HG02759 (cell line): ENCODE results near the gene NELL1.
A peak's percentile ranks its signal among the peaks of the same experiment; 100 is the strongest.

Experiments
- ATAC-seq: cut with Tn5 transposase; IDR thresholded peaks from one replicate; pipeline ENCODE4 v1.9.1; 2021; ENCODE audit warnings: mild to moderate bottlenecking, moderate library complexity; ENCODE audit not compliant: unreplicated experiment

NELL1 gene

GRCh38 chr11:21541187-21541751 is 871.9 kb downstream of the NELL1 start:
- no peak for ATAC-seq

GRCh38 chr11:21543901-21544300 is 874.5 kb downstream of the NELL1 start:
- no peak for ATAC-seq

GRCh38 chr11:21545699-21546098 is 876.3 kb downstream of the NELL1 start:
- ATAC-seq: no peak

- no peak for ATAC-seq
Observed at GRCh38 chr11:21546703-21547102, 877.3 kb downstream of the NELL1 start.

- no peak for ATAC-seq
Observed at GRCh38 chr11:21552911-21553310, 883.5 kb downstream of the NELL1 start.

GRCh38 chr11:21553795-21554194 is 884.4 kb downstream of the NELL1 start:
- no peak for ATAC-seq

- ATAC-seq: no peak
Observed at GRCh38 chr11:21554284-21554683, 884.9 kb downstream of the NELL1 start.

- no peak for ATAC-seq
Observed at GRCh38 chr11:21556926-21557325, 887.5 kb downstream of the NELL1 start.

- no peak for ATAC-seq
Observed at GRCh38 chr11:21560466-21560975, 891.1 kb downstream of the NELL1 start.

GRCh38 chr11:21561581-21561980 is 892.2 kb downstream of the NELL1 start:
- no peak for ATAC-seq

- peak; percentile 65 for ATAC-seq
Observed at GRCh38 chr11:21564095-21564494, 894.7 kb downstream of the NELL1 start.

GRCh38 chr11:21564833-21565682 is 895.7 kb downstream of the NELL1 start:
- ATAC-seq: no peak

GRCh38 chr11:21566521-21567117 is 897.2 kb downstream of the NELL1 start:
- no peak for ATAC-seq

- no peak for ATAC-seq
Observed at GRCh38 chr11:21567645-21568290, 898.4 kb downstream of the NELL1 start.

- no peak for ATAC-seq
Observed at GRCh38 chr11:21572210-21572609, 902.8 kb downstream of the NELL1 start.

GRCh38 chr11:21582791-21583190 is 913.4 kb downstream of the NELL1 start:
- no peak for ATAC-seq

- no peak for ATAC-seq
Observed at GRCh38 chr11:21588754-21589153, 919.4 kb downstream of the NELL1 start.

- ATAC-seq: no peak
Observed at GRCh38 chr11:21602699-21603098, 933.3 kb downstream of the NELL1 start.

- ATAC-seq: no peak
Observed at GRCh38 chr11:21603886-21604285, 934.5 kb downstream of the NELL1 start.

- ATAC-seq: no peak
Observed at GRCh38 chr11:21604564-21604963, 935.2 kb downstream of the NELL1 start.

GRCh38 chr11:21612326-21612725 is 942.9 kb downstream of the NELL1 start:
- ATAC-seq: no peak
